Islet precursor cell (in vitro differentiated cells): ENCODE results near the gene EXOC4.

ENCODE experiments used
- DNase-seq: peaks from one replicate; pipeline ENCODE4 v3.0.0-alpha.2; 2018

The EXOC4 gene

GRCh38 chr7:133912916-133913697, 660.2 kb downstream of the EXOC4 start:
- no peak for DNase-seq

GRCh38 chr7:133916621-133917020, 663.7 kb downstream of the EXOC4 start:
- DNase-seq: no peak

- DNase-seq: no peak
Measured at GRCh38 chr7:133919810-133920209, 666.9 kb downstream of the EXOC4 start.

- no peak for DNase-seq
Measured at GRCh38 chr7:133921635-133922182, 668.8 kb downstream of the EXOC4 start.

GRCh38 chr7:133923974-133924373, 671.1 kb downstream of the EXOC4 start:
- DNase-seq: no peak

- DNase-seq: no peak
Measured at GRCh38 chr7:133931053-133931452, 678.2 kb downstream of the EXOC4 start.

GRCh38 chr7:133932591-133932990, 679.7 kb downstream of the EXOC4 start:
- no peak for DNase-seq

DNA sequence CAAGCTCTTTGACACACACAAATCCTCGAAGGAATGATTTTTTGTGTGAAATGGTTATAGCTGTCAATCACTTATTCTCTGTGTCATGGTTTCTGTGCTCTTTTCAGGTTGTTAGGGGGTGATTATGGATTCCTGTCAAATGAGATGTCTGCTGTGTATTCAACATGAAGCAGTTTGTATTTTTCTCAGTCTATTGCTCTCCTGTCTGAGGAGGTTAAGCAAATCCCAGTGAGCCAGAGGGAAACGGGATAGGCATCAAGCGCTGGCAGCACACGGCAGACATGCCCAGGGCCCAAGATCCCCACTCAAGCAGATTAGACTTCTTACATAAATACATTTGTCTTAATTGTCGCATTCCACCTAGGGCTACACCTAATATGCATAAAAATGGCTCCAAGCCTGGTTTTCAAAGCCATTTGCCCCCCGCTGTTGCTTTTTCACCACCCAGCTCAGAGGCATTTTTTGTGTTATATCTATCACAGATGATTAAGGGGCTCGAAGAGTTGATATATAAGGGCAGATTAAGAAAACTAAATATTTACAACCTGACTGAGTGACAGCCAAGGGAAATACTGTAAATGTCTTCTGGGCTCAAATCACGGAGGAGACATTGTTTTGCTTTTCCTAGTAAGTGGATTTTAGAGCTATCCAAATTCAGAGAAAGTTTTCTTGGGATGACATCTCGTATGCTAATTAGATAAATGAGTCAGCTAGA, 681.5 kb downstream of the EXOC4 start:
- no peak for DNase-seq

GRCh38 chr7:133934977-133935330, 682.1 kb downstream of the EXOC4 start:
- DNase-seq: no peak

- no peak for DNase-seq
Measured at GRCh38 chr7:133936074-133936473, 683.2 kb downstream of the EXOC4 start.

GRCh38 chr7:133937786-133938185, 684.9 kb downstream of the EXOC4 start:
- DNase-seq: no peak

DNA sequence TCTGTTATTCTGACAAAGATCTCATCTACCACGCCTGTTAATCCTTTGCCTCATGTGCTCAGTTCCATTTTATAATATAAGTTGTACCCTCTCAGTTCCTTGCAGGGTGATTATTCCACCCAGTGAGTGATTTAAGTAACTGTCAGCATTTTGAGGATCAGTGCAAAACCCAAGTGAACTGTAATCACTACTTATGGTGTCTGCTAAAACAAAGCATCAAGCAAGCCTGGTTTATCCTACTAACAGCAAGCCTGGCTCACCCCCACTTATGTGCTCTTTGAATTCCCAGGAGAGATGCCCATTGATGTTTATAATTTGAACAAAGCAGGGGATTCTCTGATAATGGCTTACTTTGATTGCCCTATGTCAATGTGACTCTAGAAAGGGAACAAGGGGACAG, 687.5 kb downstream of the EXOC4 start:
- no peak for DNase-seq

DNA sequence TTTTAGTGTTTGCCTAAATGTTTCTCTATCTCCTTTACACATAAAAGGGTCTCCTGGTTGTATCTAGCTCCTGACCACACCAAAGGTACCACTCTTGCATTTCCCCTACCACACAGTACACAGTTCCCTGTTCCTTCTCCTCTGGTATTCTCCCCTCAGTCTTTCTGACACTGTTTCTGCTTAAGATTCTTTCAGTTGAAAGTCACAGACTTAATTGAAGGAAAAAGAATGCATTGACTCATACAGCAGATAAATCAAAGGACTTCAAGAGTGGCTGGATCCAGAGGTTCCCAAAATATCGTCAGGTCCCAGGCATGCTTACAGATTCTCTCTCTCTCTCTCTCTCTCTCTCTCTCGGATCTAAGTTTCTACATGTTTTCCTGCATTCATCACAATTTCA, 688.6 kb downstream of the EXOC4 start:
- DNase-seq: no peak

- DNase-seq: no peak
Measured at GRCh38 chr7:133945497-133945896, 692.6 kb downstream of the EXOC4 start.

- no peak for DNase-seq
Measured at GRCh38 chr7:133947458-133948254, 694.8 kb downstream of the EXOC4 start.

DNA sequence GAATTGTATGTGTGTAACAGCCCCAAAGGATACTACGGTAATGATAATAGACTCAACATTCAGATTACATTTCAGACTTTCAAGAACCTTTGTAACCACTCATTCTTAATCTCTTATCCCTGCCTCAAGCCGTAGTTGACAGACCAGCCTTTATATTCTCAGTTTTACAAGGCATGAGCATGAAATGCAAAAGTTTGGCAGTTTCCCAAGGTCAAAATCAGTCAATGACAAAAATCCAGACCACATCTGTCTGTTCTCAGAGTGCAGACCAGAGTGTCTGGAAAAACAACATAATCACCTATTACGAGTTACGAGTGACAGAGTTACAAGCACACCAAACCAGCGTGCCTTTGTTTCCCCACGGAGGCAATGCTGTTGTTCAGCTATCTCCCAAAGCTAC, 695.7 kb downstream of the EXOC4 start:
- DNase-seq: no peak

- no peak for DNase-seq
Measured at GRCh38 chr7:133950855-133951254, 698.0 kb downstream of the EXOC4 start.

DNA sequence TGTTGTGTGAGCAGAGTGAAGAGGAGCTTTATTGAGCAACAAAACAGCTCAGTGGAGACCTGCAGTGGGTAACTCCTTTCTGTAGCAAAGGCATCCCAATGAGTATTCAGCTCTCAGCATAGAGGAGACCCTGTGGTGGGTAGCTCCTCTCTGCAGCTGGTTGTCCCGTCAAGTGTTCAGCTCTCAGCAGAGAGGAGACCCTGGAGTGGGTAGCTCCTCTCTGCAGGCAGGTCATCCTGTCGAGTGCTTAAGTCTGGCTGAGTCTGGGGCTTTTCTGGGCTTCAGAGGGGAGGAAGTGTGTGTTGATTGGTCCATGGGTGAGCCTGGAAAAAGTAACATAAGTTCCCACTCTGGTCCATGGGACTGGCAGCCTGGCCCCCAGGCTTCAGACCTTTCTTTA, 702.3 kb downstream of the EXOC4 start:
- no peak for DNase-seq

- no peak for DNase-seq
Measured at GRCh38 chr7:133957845-133958244, 705.0 kb downstream of the EXOC4 start.

GRCh38 chr7:133958822-133959221, 705.9 kb downstream of the EXOC4 start:
- DNase-seq: no peak

DNA sequence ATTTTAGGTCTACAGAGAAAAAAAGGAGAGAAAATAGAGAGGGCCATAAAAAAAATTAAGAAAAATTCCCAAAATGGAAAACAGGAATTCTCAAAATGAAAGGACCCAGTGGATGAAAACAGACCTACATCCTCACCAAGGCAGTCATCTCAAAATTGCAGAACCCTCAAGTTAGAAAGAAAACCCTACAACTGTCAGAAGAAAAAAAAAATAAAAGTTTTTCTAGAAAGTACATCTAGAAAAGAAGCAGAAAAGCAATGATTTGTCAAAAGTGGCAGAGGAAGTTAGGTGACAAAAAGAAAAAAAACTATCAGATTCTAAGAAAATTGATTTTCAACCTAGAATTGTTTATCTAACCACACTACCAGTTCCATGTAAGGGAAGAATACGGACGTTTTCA, 706.6 kb downstream of the EXOC4 start:
- DNase-seq: no peak

GRCh38 chr7:133961724-133962123, 708.8 kb downstream of the EXOC4 start:
- no peak for DNase-seq

DNA sequence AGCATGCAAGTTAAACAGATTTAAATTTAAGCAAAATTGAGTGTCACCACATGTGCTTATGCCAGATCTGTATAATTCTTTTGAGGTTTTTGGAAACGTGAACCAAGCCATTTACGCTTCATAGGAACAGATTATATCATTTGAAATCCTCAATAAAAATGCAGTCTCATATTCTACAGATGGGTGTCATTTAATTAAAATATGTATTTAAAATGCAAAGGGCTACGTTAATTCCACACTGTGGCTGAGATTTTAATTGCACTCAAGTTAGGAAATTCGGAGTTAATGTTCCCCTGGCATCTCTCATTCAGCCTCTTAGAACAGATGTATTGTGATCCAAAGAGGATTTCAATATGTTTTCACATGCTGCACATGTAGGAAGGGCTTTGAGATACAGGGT, 709.8 kb downstream of the EXOC4 start:
- DNase-seq: no peak

DNA sequence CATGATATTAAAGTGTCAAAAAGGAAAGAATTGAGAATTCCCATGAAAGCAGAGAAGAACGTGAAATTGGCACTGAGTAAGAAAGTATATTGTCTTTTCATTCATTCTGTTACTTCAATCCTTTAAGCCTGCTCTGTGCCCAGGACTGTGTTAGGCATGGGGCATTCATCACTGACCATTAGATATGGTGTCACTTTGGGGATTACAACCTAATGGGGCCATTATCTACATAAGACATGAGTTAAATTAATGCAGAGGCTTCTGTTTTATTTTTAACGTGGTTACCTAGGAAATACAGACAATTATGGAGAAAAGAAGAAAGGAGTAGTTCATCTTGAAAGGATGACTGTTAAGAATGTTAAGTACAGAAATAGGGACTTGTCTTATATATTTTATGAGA, 710.8 kb downstream of the EXOC4 start:
- DNase-seq: no peak
